ENCODE data around the gene C17orf67. TPM values are rescaled to one million over a fixed set of nuclear protein-coding genes. Genes with fewer than 3 reads are reported as not detected.

C17orf67 gene
- total and polyA plus RNA-seq, 7 donors = 0.14 to 1.1 (median 0.25) TPM; not detected in 1

GRCh38 chr17:56777859-56778258, 55.9 kb downstream of the C17orf67 start:
- ATAC-seq (peak in 2 of 4 donors; percentile 51 to 70), DNase-seq (peak in 1 of 2 donors; percentile 18)
- Histone ChIP-seq H3K4me3 (no peak overlapping the region), H3K27me3 (ENCODE audit: insufficient read depth in 3 of 3, low read length in 2 of 3) (no peaks in the 10 kb centered on the region), H3K9me3 (no peaks in the 10 kb centered on the region), H3K36me3 (ENCODE audit: insufficient read depth in 1 of 2, low read depth in 1 of 2) (no peaks in the 10 kb centered on the region), H3K4me1 (peaks cover 25% of the 10 kb centered on the region), H3K27ac (no peak overlapping the region)
- intact Hi-C loops (cut with DNase I) = loop anchor here (5.0 kb wide), 4 partner anchors 61 to 276 kb away; partner anchors contain the start of gene NOG (in 1 of the 2)
- WGBS, 3 donors = 33 to 72% (median 53%) methylated on average over 7 of the region's 7 CpGs
- no peak for TF ChIP-seq CTCF (IDR thresholded peaks at IDR 0.05)

- Histone ChIP-seq H3K9me3 (no peaks in the 10 kb centered on the region), H3K4me3 (no peak overlapping the region), H3K27ac (no peak overlapping the region), H3K4me1 (peaks cover 3% of the 10 kb centered on the region), H3K36me3 (ENCODE audit: insufficient read depth in 1 of 2, low read depth in 1 of 2) (no peaks in the 10 kb centered on the region), H3K27me3 (ENCODE audit: insufficient read depth in 3 of 3, low read length in 2 of 3) (peaks cover 0 to 2% (median 0%) of the 10 kb centered on the region in 3 donors)
- 75 to 79% (median 75%) methylated on average over 2 of the region's 2 CpGs for WGBS, 3 donors
- no peak for ATAC-seq
- DNase-seq = no peak
- intact Hi-C loops (cut with DNase I) = loop anchor here (5.0 kb wide), 4 partner anchors 57 to 272 kb away; partner anchors contain the start of gene NOG (in 1 of the 2)
- no peak for TF ChIP-seq CTCF (IDR thresholded peaks at IDR 0.05)
Measured at GRCh38 chr17:56774650-56775049, 59.1 kb downstream of the C17orf67 start.

- no peak overlapping the region for H3K4me3 ChIP-seq
- no peak for TF ChIP-seq CTCF (IDR thresholded peaks at IDR 0.05)
- WGBS, 3 donors = 76 to 79% (median 76%) methylated on average over 3 of the region's 3 CpGs
- no peaks in the 10 kb centered on the region for H3K36me3 ChIP-seq (ENCODE audit: insufficient read depth in 1 of 2, low read depth in 1 of 2)
- DNase-seq (no peak), ATAC-seq (no peak)
- peaks cover 3% of the 10 kb centered on the region for H3K4me1 ChIP-seq
- no peaks in the 10 kb centered on the region for H3K9me3 ChIP-seq
- H3K27ac ChIP-seq = no peak overlapping the region
- intact Hi-C loops (cut with DNase I) = no loop called here
- peaks cover 0 to 2% (median 0%) of the 10 kb centered on the region in 3 donors for H3K27me3 ChIP-seq (ENCODE audit: insufficient read depth in 3 of 3, low read length in 2 of 3)
Measured at GRCh38 chr17:56773124-56773523, 60.6 kb downstream of the C17orf67 start.

- Histone ChIP-seq H3K27ac (no peak overlapping the region), H3K27me3 (ENCODE audit: insufficient read depth in 3 of 3, low read length in 2 of 3) (peaks cover 0 to 2% (median 0%) of the 10 kb centered on the region in 3 donors), H3K36me3 (ENCODE audit: insufficient read depth in 1 of 2, low read depth in 1 of 2) (no peaks in the 10 kb centered on the region), H3K4me1 (no peaks in the 10 kb centered on the region), H3K9me3 (no peaks in the 10 kb centered on the region), H3K4me3 (no peak overlapping the region)
- DNase-seq (no peak), ATAC-seq (no peak)
- intact Hi-C loops (cut with DNase I) = no loop called here
- 75 to 80% (median 78%) methylated on average over 8 of the region's 8 CpGs for WGBS, 3 donors
- no peak for TF ChIP-seq CTCF (IDR thresholded peaks at IDR 0.05)
Measured at GRCh38 chr17:56772442-56772841, 61.3 kb downstream of the C17orf67 start.

- intact Hi-C loops (cut with DNase I) = no loop called here
- DNase-seq (no peak), ATAC-seq (no peak)
- H3K4me3 ChIP-seq = no peak overlapping the region
- no peak overlapping the region for H3K27ac ChIP-seq
- no peak for TF ChIP-seq CTCF (IDR thresholded peaks at IDR 0.05)
- H3K4me1 ChIP-seq = no peaks in the 10 kb centered on the region
- H3K27me3 ChIP-seq (ENCODE audit: insufficient read depth in 3 of 3, low read length in 2 of 3) = peaks cover 0 to 2% (median 0%) of the 10 kb centered on the region in 3 donors
- H3K36me3 ChIP-seq (ENCODE audit: insufficient read depth in 1 of 2, low read depth in 1 of 2) = no peaks in the 10 kb centered on the region
- WGBS, 3 donors = 84 to 87% (median 86%) methylated on average over 4 of the region's 4 CpGs
- no peaks in the 10 kb centered on the region for H3K9me3 ChIP-seq
Measured at GRCh38 chr17:56771975-56772374, 61.7 kb downstream of the C17orf67 start.
